Posterior cingulate gyrus (tissue), 11 donors: ENCODE measurements around the gene TRPV5.

Experiments used
- DNase-seq, 10 donors: peaks; one replicate each; pipeline versions ENCODE4 v3.0.0 to v3.0.0-alpha.2; 2020 to 2021; ENCODE audit warnings: mixed read lengths in 3 of 10
- intact Hi-C: fragments of 100-400 bp; cut with DNase I; formaldehyde crosslinking; loops from one replicate; pipeline ENCODE4 v1.15.1; 2023

The TRPV5 gene

DNA sequence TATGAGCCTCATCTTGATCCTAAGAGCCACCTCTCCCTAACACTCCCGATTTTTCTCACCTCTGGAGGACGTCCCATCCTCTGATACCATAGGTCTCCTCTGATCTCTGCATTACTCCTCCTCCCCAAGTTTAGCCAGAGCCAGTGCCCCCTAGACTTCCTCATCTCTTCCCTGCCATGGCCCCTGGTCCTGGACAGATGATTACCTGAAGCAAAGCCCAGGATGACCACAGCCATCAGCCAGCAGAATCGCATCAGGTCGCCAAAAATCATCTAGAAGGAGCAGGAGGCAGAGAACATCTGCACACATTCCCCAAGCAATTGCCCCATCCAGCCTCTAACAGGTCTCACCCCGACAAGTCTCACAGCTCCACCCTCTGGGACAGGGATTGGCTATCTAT, 59.7 kb downstream of the TRPV5 start:
- peak in 1 of 10 donors; percentile 58 for DNase-seq
- intact Hi-C loops: no loop called here

DNA sequence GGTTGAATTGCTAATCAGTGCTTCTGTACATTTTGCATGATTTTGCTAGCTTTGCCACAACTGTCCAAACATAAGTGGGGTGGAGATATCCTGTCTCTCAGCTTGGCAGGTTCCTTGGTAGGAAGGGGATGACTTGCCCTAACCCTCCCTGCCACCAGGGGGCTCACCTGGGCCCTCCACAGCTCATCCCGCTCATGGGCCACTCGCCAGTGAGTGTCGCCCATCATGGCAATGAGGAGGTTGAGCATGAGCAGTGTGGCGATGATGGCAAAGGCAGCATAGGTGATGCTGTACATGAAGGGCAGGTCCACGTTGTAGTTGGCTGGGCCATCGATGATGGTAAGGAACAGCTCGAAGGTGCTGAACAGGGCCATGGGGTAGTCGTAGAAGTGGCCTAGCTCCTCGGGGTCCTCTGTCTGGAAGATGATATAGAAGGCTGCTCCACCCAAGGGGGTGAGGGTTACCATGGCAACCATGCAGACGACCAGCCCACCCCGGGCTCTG, 60.2 kb downstream of the TRPV5 start:
- intact Hi-C loops: no loop called here
- DNase-seq: peak in 4 of 10 donors; percentile 59 to 92 (median 82)

DNA sequence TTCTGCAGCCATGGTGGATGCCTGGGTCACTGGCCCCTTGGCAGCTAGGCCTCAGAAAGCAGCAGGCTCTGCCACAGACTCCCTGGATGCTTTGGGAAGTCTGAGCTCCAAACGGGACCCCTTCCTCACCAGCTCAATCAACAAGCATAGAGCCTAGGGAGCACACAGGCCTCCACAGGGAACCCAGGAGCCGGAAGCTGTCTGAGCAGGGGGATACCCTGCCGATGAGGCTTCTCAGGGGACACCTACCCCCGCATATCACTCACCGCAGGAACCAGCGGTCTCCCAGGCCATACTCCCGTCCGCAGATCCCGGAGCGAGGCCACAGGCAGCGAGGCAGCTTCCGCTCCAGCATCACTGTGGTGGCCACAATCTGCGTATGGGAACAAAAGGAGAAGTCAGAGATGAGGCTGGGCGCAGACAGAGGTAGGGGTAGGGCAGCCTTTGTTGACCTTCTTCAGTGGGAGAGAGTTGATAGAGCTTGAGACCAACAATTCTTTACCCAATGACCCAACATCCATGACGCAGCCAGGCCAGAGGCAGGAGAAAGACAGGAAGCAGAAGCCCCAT, 61.4 kb downstream of the TRPV5 start:
- intact Hi-C loops: no loop called here
- no peak for DNase-seq

DNA sequence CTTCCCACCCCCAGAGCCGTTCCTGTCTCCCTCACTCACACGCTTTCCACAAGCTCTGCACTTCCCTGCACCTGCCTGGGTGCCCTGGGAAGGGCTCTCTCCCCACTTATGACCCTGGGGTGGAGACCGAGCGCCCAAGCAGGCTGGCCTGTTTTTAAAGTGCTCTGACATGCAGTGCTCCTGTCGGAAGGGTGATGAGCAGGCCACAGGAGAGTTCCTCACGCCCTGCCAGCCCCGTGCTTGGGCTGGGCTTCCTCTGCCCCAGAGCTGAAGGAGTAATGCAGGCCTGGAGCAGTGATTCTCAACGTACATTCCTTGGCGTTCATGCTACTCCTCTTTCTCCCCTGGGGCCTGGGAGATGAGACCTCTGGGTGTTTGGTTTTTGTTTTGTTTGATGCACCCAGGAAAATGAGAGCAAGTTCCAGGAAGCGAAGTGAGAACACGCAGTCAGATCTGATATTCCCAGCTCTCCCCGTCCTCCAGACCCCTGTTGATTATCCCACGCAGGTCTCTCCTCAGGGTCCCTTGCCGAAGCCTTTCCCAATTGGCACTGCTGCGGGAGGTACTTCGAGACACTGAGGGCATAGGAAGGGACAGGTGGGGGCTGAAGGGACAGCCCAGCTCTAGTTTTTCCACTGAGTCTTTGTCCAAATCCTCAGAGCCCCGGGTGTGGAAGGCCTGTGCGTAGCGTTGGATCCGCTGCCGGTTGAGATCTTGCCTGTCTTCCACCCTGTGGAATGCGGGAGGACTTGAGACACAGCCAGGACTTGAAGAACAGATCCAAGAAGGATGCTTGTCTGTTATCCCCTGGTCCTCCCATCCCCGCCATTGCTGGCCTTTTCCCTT, 62.1 kb downstream of the TRPV5 start:
- intact Hi-C loops: no loop called here
- peak in 1 of 10 donors; percentile 84 for DNase-seq

DNA sequence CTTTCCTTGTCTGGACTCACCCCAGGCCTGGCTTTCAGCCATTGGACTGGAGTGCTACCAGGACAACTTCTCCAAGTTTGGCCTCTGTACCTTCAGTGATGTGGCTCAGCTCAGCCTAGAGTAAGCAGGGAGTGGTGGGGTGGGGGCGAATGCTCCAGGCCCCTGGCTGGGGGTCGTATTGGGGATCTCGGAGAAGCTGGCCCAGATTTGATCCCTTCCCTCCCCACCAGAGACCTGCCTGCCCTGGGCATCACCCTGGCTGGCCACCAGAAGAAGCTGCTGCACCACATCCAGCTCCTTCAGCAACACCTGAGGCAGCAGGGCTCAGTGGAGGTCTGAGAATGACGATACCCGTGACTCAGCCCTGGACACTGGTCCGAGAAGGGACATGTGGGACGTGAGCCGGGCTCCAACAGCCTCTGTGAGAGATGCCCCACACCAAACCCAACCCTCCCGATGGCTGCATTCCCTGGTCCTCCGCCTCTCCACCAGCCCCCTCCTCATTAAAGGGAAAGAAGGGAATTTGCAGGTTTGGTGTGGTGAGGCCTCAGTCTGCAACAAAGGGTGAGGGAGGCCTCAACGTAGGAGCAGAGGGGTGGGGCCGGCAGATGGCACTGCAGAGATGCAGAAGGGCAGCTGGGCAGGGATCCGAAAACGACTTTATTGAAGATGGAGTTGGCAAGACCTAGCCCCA, 62.8 kb downstream of the TRPV5 start:
- peak in 1 of 10 donors; percentile 75 for DNase-seq
- intact Hi-C loops: no loop called here

DNA sequence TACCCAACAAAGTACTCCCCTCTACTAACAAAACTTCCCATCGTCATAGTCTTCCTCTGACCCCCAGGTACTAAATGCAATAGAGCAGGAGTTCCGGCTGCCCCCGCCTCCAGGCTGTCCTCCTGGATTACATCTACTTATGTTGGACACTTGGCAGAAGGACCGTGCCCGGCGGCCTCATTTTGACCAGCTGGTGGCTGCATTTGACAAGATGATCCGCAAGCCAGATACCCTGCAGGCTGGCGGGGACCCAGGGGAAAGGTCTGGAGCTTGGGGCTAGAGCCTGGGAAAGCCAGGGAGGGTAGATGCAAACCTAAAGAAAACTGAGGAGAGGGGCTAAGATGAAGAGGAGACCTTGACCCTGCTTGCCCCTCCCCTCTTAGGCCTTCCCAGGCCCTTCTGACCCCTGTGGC, 63.4 kb downstream of the TRPV5 start:
- intact Hi-C loops: no loop called here
- DNase-seq: peak in 1 of 10 donors; percentile 59

DNA sequence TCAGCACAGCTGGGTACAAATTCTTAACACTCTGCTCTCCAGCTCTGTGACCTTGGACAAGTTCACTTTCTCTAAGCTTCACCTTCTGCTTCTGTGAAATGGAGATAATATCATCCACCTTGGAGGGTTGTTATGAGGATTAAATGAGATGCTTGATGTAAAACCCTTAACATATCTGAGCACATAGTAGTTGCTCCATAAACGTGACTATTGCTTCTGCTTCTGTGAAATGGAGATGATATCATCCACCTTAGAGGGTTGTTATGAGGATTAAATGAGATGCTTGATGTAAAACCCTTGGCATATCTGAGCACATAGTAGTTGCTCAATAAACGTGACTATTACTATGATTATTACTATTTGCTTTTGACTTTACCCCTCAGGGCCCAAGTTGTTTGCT, 64.1 kb downstream of the TRPV5 start:
- intact Hi-C loops: no loop called here
- no peak for DNase-seq

DNA sequence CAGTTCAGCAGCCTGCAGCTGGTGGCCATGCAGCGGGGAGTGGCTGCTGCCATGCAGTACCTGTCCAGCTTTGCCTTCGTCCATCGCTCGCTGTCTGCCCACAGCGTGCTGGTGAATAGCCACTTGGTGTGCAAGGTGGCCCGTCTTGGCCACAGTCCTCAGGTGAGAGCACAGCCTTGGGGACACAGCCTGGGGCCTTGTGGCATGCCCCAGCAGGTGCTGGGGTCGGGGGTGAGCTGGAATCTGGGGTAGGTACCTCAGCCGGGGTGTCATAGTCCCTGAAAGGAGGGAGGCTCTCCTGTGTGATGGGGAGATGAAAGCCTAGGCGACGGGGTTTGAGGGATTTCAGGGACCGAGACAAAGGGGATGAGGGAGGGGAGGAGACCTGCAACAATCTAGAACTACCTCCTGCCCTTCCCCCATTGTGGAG, 64.5 kb downstream of the TRPV5 start:
- DNase-seq: peak in 1 of 10 donors; percentile 72
- intact Hi-C loops: no loop called here

DNA sequence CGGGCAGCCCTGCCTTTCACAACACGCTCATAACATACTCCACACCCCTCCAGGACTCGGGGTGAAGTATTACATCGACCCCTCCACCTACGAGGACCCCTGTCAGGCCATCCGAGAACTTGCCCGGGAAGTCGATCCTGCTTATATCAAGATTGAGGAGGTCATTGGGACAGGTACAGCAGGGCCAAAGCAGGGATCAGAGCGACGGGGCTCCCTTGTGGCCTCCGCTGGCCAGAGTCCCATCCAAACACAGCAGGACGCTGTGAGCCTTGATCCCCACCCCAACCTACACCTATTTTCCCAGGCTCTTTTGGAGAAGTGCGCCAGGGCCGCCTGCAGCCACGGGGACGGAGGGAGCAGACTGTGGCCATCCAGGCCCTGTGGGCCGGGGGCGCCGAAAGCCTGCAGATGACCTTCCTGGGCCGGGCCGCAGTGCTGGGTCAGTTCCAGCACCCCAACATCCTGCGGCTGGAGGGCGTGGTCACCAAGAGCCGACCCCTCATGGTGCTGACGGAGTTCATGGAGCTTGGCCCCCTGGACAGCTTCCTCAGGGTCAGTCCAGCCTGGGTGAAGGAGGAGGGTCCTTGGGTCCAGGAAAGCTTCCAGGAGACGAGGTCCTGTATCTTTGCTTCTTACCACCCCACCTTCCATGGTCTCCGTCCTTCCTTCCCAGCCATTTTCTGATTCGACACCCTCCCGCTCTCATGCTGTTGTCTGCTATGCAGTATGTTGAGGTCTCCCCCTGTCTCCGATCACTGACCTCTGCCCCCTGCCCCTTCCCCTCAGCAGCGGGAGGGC, 65.2 kb downstream of the TRPV5 start:
- peak in 1 of 10 donors; percentile 84 for DNase-seq
- intact Hi-C loops: no loop called here

DNA sequence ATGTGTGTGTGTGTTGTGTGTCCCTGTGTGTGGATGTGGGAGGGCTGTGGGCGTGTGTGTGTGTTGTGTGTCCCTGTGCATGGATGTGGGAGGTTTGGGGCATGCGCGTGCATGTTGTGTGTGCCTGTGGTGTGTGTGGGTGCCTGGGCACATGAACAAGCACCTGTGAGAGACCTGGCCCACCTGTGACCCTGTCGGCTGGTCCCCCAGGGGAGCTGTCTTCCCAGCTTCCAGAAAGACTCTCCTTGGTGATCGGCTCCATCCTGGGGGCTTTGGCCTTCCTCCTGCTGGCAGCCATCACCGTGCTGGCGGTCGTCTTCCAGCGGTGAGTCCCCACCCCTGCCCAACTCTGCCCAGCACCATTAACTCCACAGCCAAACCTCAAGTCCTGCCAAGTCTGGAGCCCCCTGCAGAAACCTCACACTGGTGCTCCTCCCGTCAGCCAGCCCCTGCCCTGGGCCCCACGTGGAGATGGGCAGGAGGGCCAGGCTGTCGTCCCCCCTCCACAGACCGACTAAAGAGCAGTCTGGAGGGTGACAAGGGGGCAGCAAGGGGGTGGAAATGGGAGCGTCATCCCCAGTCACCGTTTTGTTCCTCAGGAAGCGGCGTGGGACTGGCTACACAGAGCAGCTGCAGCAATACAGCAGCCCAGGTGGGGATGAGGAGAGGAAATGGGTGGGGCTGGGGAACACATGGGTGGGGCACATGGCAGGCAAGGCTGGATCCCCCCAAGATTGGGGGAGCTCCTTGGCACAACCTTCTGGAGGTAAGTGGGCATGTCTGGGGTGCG, 66.0 kb downstream of the TRPV5 start:
- DNase-seq: peak in 2 of 10 donors; percentile 70 to 84
- intact Hi-C loops: no loop called here

DNA sequence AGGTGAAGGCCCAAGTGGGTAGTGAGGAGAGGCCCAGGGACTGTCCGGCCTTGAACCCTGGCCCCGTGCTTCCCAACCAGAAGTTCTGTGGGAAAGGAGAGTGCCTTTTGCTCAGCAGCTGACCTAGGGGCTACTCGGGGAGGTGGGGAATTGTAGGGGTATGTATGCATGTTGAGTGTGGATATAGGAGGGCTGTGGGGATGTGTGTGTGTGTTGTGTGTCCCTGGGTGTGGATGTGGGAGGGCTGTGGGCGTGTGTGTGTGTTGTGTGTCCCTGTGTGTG, 66.5 kb downstream of the TRPV5 start:
- intact Hi-C loops: no loop called here
- DNase-seq: no peak

DNA sequence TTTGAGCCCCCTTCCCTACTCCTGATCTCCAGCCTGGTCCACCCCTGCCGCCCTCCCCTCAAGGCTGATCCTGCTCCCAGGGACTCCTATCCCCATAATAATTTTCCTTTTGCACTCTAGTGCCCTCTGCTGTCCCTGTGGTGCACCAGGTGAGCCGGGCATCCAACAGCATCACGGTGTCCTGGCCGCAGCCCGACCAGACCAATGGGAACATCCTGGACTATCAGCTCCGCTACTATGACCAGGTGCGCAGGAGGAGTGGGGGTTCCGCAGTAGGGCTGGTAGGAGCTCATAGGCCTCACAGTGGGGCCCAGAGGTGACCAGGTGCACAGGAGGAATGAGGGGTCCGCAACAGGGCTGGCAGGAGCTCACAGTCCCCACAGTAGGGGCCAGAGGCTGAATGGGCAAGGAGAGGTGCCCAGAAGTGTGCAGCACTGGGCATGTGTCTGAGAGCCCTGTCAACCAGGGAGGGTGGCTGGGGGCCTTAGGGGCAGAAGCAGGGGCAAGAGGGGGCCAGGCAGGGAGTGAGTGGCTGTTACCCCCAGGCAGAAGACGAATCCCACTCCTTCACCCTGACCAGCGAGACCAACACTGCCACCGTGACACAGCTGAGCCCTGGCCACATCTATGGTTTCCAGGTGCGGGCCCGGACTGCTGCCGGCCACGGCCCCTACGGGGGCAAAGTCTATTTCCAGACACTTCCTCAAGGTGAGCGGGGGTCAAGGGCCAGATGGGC, 67.0 kb downstream of the TRPV5 start:
- peak in 3 of 10 donors; percentile 74 to 92 (median 85) for DNase-seq

DNA sequence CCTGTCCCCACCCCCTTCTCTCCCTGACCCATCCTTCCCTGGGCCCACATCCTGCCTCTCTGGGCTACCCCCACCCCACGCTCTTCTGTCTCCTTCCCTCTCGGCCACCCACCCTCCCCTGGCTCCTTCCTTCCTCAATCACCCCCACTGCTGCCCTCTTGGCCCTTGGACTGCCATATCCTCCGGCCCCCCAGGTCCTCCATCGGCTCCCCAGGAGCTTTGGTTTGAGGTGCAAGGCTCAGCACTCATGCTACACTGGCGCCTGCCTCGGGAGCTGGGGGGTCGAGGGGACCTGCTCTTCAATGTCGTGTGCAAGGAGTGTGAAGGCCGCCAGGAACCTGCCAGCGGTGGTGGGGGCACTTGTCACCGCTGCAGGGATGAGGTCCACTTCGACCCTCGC, 67.8 kb downstream of the TRPV5 start:
- intact Hi-C loops: no loop called here
- DNase-seq: peak in 1 of 10 donors; percentile 69

More for the DNA sequence above, 67.0 kb downstream of the TRPV5 start:
- intact Hi-C loops: no loop called here

DNA sequence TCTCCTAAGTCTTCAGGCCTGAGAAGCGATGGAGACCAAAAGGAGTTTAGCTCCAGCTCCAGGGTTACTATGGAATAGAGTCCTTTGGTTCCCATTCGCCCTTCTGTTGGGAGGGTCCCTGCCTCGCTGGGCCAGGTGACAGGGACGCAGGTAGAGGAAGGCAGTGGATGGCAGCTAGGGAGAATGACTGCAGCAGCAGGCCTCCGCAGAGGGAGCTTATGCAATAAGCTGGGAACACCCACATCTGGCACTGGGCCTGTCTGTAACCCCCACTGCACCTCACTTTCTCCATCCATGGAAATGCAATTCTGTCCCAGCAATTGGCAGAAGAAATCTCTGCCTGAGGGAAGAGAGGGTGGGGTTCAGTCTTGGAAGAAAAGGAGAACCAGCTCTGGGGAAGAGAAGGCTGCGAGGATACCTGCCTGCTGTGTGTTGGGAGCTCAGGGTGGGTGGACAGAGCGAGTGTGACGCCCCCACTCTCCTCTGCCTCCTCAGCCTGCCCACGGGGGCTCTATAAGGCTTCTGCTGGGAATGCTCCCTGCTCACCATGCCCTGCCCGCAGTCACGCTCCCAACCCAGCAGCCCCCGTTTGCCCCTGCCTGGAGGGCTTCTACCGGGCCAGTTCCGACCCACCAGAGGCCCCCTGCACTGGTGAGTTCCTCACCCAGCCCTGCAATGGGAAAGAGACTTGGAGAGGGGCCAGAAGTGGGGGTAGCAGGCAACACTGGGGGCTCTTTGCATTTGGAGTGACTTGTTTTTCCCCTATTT, 68.4 kb downstream of the TRPV5 start:
- peak in 6 of 10 donors; percentile 58 to 92 (median 78) for DNase-seq
- intact Hi-C loops: no loop called here

DNA sequence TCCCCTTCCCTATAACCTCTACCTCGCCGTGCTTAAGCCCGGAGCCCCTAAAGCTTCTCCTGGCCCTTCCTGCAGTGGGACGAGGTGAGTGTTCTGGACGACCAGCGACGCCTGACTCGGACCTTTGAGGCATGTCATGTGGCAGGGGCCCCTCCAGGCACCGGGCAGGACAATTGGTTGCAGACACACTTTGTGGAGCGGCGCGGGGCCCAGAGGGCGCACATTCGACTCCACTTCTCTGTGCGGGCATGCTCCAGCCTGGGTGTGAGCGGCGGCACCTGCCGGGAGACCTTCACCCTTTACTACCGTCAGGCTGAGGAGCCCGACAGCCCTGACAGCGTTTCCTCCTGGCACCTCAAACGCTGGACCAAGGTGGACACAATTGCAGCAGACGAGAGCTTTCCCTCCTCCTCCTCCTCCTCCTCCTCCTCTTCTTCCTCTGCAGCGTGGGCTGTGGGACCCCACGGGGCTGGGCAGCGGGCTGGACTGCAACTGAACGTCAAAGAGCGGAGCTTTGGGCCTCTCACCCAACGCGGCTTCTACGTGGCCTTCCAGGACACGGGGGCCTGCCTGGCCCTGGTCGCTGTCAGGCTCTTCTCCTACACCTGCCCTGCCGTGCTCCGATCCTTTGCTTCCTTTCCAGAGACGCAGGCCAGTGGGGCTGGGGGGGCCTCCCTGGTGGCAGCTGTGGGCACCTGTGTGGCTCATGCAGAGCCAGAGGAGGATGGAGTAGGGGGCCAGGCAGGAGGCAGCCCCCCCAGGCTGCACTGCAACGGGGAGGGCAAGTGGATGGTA, 69.5 kb downstream of the TRPV5 start:
- peak in 1 of 10 donors; percentile 82 for DNase-seq
- intact Hi-C loops: no loop called here

DNA sequence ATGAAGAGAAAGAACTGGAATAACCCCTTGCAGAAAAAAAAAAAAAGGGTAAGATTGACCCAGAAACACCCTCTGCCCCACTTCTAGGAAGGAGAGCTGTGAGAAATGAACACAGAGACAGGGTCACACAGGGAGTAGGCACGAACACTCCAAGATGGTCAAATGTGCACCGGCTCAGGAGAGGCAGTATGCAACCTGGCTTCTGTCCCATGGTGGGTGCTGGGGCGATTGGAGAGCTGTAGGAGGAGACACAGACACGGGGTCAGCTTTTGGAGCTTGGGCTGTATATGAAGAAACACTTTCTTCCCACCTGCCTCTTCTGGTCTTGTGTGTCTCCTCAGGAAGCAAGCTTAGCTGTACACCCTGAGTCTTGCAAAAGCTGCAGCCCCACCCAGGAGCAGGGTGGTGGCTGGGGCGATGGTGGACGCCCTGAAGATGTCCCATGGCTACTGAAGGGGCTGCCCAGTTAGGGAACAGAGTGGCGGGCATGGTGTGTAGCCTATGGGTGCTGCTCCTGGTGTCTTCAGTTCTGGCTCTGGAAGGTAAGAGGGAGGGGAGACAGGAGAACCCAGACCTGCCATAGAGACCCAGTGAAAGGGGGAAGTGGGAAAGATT, 70.7 kb downstream of the TRPV5 start:
- intact Hi-C loops: no loop called here
- peak in 1 of 10 donors; percentile 58 for DNase-seq

DNA sequence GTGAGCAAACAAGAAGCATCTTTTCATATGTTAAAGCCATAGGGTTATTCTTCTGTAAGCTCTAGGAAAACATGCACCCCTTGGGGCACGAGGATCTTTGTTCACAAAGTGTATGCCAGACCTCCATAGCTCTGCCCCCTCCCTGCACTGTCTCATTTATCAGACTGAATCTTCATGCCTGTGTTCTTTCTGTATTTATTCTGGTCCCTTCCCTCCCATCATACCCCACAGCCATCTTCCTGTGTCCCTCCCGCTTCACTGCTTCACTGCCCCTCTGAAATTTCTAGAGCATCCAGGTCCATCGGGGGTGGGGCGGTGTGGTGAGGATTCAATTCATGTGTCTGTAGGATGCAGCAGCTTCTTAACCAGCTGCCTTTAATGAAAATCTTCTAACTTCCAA, 71.2 kb downstream of the TRPV5 start:
- intact Hi-C loops: no loop called here
- DNase-seq: peak in 1 of 10 donors; percentile 61
